Measurements from ENCODE around the gene RMI2. TPM values are rescaled to one million over a fixed set of nuclear protein-coding genes. Genes with fewer than 3 reads are reported as not detected.

RMI2 gene
- total RNA-seq, 4 donors from 2014 or later, result 0.34 to 1.9 (median 0.66) TPM; not detected in 1

GRCh38 chr16:11299865-11300559 is 45.2 kb upstream of the RMI2 start:
- TF ChIP-seq CTCF (IDR thresholded peaks at IDR 0.05; ENCODE audit: low read depth), result no peak

- TF ChIP-seq CTCF (IDR thresholded peaks at IDR 0.05; ENCODE audit: low read depth), result no peak
These were observed 44.7 kb upstream of the RMI2 start for GRCh38 chr16:11300560-11300892.

GRCh38 chr16:11301645-11302501 is 43.4 kb upstream of the RMI2 start:
- TF ChIP-seq CTCF (IDR thresholded peaks at IDR 0.05; ENCODE audit: low read depth), result no peak

- no peak for TF ChIP-seq CTCF (IDR thresholded peaks at IDR 0.05; ENCODE audit: low read depth)
These were observed 42.3 kb upstream of the RMI2 start for GRCh38 chr16:11302977-11303376.

GRCh38 chr16:11303405-11304138 is 41.7 kb upstream of the RMI2 start:
- TF ChIP-seq CTCF (IDR thresholded peaks at IDR 0.05; ENCODE audit: low read depth), result no peak

- no peak for TF ChIP-seq CTCF (IDR thresholded peaks at IDR 0.05; ENCODE audit: low read depth)
These were observed 38.9 kb upstream of the RMI2 start for GRCh38 chr16:11306381-11306780.

Data from subcutaneous adipose tissue (tissue), 4 donors.